ENCODE measurements around the gene PRKAR2B.

DNA sequence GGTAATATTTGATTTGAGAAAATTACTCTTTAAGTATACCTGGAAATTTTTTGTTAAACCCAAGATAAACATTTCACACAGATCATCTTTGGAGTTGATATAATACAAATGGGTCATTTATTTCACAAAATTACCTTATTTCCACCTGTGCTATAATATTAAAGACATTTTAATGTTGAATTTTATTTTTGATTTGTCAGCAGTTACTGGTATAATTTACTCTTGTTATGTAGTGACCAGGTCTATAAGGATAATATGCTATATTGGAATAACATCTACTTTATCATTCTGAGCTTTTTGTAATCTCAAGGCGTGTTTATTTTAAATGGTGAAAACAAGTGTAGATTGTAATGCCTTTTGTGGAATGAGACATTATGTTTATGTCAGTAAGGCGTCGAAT is 26.6 kb downstream of the PRKAR2B start:
- TF ChIP-seq RAD21 (IDR thresholded peaks at IDR 0.05; ENCODE audit: low read depth) (no peak), CTCF (IDR thresholded peaks at IDR 0.05 in 2 of 3, conservative IDR thresholded peaks at IDR 0.05 in 1 of 3; ENCODE audit: borderline replicate concordance in 1 of 3, insufficient read depth in 1 of 3, low read depth in 2 of 3, low read length in 2 of 3) (no peak), EZH2 (IDR thresholded peaks at IDR 0.05) (no peak), POLR2A (IDR thresholded peaks at IDR 0.05; ENCODE audit: borderline replicate concordance, extremely low read depth, insufficient read depth, insufficient read length) (no peak), SP1 (IDR thresholded peaks at IDR 0.05; ENCODE audit: low read depth) (no peak), REST (IDR thresholded peaks at IDR 0.05; ENCODE audit: low read depth) (no peak), ELF1 (IDR thresholded peaks at IDR 0.05; ENCODE audit: borderline replicate concordance, low read depth) (no peak), POLR2AphosphoS5 (IDR thresholded peaks at IDR 0.05; ENCODE audit: low read depth, low read length) (no peak), JUND (IDR thresholded peaks at IDR 0.05) (no peak), YY1 (IDR thresholded peaks at IDR 0.05; ENCODE audit: extremely low read depth, insufficient replicate concordance, low read depth, low read length) (no peak), ZNF274 (IDR thresholded peaks at IDR 0.05; ENCODE audit: low read depth, low read length) (no peak)
- TF ChIP-seq, protein P1, sequence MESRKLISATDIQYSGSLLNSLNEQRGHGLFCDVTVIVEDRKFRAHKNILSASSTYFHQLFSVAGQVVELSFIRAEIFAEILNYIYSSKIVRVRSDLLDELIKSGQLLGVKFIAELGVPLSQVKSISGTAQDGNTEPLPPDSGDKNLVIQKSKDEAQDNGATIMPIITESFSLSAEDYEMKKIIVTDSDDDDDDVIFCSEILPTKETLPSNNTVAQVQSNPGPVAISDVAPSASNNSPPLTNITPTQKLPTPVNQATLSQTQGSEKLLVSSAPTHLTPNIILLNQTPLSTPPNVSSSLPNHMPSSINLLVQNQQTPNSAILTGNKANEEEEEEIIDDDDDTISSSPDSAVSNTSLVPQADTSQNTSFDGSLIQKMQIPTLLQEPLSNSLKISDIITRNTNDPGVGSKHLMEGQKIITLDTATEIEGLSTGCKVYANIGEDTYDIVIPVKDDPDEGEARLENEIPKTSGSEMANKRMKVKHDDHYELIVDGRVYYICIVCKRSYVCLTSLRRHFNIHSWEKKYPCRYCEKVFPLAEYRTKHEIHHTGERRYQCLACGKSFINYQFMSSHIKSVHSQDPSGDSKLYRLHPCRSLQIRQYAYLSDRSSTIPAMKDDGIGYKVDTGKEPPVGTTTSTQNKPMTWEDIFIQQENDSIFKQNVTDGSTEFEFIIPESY (IDR thresholded peaks at IDR 0.05; ENCODE audit: extremely low read depth, insufficient replicate concordance, low read length), result no peak
